ENCODE results near the gene AFF1.

DNA sequence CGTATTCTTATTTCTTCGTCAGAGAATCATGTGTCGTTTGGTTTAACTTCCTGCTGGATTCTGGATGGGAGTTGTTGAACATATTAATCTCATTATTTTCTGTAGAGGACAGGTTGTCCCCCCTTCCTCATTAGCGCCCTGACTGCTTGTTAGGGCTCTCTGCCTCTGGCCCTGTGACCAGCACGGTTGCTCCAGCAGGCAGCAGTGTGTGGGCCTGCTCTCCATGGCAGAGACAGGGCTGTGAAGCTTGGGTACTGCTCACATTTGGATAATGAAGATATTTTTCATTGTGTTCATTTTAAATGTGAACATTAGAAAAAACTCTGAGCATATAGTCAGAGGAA, 182.9 kb downstream of the AFF1 start:
- no peak for TF ChIP-seq EZH2 (IDR thresholded peaks at IDR 0.05; ENCODE audit: insufficient read depth, poor library complexity, severe bottlenecking)
- TF ChIP-seq EZH2phosphoT487 (IDR thresholded peaks at IDR 0.05; ENCODE audit: insufficient read depth, low read depth), result no peak

Measured in GM23248 (cell line).